ENCODE results near the gene EIF1AD.
"Not testable (repeated sequence)": the region's sequence is repeated elsewhere in the genome, so short reads cannot be mapped to it uniquely, and the experiment has no call there.

Gene EIF1AD

DNA sequence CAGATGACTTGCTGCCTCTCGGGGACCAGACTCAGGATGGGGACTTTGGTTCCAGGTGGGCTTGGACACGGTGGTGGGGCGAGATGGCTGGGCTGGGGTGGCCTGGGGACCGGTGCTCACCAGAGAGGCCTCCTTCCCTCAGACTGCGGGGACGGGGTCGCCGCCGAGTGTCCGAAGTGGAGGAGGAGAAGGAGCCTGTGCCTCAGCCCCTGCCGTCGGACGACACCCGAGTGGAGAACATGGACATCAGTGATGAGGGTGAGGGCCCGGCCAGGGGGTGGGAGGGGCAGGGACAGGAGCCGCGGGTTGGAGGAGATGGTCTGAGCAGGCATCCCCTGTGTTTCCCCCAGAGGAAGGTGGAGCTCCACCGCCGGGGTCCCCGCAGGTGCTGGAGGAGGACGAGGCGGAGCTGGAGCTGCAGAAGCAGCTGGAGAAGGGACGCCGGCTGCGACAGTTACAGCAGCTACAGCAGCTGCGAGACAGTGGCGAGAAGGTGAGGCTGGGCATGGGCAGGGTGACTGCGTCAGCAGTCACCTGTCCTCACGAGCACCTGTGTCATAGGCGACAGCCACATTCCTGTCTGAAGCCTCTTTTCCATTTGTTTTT, 34.5 kb downstream of the EIF1AD start:
- DNase-seq = no peak

DNA sequence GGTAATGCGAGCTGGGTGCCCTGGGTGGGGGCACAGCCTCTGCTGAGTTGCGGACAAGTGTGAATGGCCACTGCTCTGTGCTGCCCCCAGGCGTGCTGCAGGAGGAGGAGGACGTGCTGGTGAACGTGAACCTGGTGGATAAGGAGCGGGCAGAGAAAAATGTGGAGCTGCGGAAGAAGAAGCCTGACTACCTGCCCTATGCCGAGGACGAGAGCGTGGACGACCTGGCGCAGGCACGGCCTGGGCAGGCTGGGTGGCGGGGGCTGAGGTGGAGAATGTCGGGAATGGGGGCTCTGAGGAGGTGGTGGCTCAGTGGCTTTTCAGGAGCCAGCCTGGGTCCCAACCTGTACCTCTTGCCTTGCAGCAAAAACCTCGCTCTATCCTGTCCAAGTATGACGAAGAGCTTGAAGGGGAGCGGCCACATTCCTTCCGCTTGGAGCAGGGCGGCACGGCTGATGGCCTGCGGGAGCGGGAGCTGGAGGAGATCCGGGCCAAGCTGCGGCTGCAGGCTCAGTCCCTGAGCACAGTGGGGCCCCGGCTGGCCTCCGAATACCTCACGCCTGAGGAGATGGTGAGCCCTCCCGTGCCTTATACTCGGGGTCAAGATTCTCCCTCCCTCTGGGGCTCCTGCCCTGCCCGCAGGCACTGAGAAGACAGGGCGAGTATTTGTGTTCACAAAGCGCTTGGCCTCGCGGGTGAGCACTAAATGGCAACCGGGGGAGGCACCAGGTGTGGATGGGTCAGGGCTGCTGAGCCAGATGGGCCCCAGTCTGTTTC, 35.8 kb downstream of the EIF1AD start:
- no peak for DNase-seq

DNA sequence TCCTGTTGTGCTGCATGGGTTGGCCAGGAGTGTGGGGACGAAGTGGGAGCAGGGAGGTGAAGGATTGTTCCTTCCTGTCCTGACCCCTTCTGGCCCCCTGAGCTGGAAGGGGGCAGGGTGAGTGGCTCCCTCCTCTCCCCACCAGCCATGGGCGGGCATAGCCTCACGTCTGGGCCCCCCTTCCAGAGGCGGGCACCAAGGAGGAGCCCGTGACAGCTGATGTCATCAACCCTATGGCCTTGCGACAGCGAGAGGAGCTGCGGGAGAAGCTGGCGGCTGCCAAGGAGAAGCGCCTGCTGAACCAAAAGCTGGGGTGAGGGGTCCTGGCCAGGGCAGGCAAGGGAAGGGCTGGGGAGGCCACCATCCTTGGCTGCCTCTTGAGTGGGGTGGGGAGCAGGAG, 37.1 kb downstream of the EIF1AD start:
- DNase-seq = no peak

DNA sequence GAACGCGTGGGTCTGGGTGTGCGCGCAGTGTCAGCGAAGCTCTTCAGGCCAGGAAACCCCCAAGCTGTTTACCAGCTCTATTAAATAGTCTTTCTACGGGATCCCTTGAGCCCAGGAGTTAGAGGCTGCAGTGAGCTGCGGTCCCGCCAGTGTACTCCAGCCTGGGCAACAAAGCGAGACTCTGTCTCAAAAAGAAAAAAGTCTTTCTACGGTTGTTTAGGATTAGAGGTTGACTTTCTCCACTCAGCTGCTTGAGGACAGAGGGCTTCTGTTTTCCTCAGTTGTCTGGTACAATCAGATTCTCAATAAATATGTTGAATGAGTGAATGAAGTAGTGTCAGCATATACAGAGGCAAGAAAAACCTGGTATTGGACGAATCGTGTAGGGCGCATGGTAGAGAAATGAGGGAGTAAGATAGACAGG, 39.8 kb downstream of the EIF1AD start:
- no peak for DNase-seq

DNA sequence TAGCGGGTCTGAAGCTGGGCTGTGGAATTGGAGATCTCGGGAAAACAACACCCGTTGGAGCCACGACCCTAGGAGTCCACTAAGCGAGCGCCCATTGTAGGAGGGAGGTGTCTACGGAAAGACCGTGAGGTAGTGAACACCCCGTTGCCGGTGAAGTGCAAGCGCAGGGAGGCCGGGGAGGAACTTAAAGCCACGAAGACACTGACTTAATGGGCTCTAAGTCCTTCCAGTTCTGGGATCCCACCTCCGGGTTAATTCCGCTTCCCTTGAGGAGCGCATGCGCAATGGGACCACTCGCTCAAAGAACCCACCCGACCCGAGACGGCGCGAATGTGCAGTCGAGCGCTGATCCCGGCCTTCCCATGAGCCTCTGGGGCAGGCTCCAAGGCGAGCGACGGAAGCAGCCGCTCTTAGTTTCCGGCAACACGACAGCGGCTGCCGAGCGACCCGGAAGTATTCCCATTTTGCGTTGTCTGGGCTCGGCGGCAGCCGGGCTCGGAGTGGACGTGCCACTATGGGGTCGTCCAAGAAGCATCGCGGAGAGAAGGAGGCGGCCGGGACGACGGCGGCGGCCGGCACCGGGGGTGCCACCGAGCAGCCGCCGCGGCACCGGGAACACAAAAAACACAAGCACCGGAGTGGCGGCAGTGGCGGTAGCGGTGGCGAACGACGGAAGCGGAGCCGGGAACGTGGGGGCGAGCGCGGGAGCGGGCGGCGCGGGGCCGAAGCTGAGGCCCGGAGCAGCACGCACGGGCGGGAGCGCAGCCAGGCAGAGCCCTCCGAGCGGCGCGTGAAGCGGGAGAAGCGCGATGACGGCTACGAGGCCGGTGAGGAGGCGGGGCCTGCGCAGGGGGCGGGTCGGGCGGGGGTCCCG, 40.5 kb downstream of the EIF1AD start, which contains the start of gene SART1:
SART1 (plus strand) TSS at position 468 of the 874 bp plus-strand sequence; CDS start at position 515, 47 bp downstream.
- DNase-seq = peak; percentile 99

DNA sequence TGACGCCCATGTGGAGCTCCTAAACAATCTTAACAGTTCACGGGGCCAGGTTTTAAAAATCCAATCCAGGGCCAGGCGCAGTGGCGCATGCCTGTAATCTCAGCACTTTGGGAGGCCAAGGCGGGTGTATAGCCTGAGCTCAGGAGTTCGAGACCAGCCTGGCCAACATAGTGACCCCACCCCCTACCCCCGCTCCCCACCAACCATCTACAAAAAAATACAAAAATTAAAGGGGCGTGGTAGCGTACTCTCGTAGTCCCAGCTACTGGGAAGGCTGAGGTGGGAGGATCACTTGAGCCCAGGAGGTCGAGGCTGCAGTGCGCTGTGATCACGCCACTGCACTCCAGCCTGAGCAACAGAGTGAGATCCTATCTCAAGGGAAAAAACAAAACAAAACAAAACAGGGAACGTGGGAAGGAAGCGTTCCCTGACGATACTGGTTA, 41.1 kb downstream of the EIF1AD start:
- no peak for DNase-seq

DNA sequence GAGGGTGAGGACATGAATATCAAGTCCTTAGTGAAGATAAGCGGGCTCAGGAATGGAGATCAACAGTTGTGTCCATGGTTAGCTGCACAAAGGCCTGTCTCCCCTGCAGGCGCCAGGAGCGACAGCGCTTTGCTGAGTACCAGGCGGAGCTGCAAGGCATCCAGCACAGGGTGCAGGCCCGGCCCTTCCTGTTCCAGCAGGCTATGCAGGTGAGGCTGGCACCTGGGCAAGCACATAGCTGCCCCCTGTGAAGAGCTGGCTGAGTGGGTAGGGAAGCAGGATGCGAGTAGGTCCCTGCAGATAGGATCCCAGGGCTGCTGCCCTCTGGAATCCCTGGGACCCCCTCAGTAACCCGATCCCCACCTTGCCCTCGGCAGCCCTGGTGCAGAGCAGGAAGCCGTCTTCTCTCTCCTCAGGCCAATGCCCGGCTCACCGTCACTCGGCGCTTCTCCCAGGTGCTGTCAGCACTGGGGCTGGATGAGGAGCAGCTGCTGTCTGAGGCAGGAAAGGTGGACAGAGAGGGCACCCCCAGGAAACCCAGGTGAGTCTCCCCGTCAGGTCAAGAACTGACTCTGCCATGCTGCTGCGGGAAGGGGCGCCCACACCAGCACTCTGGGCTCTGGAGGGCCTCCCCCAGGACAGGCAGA, 43.1 kb downstream of the EIF1AD start:
- no peak for DNase-seq

DNA sequence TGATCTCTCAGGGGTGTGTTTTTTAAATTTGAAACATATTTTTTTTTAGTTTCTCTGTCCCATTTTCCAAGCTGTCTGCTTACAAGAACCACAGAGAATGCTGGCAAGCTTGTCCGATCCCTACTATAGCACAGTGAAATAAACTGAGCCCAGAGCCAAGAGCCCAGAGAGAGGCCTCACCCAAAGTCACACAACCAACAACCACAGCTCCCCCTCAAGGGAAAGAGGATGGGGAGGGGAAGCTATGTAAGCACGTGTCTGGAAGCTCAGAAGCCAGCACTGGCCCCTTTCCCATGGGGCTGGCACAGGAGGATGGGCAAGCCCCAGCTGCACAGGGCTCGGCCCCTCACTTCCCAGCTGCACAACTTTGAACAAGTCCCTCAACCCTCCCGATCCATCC, 43.7 kb downstream of the EIF1AD start:
- no peak for DNase-seq

DNA sequence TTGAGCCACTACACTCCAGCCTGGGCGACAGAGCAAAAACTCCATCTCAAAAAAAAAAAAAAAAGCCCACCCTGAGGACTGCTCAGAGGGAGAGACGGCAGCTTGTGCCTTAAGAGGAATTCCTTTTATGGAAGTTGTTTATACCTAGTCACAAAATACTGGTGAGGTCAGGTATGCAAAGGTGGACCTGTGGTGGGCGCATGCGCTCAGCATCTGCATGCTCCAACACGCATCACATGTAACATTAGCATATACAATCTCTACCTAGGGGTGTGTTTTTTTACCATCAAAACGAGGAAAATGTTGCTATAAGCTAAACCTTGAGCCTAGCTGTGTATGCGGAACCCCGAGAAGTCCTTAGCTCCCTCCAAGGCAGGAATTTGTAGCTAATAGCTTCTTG, 47.2 kb downstream of the EIF1AD start:
- DNase-seq = no peak

DNA sequence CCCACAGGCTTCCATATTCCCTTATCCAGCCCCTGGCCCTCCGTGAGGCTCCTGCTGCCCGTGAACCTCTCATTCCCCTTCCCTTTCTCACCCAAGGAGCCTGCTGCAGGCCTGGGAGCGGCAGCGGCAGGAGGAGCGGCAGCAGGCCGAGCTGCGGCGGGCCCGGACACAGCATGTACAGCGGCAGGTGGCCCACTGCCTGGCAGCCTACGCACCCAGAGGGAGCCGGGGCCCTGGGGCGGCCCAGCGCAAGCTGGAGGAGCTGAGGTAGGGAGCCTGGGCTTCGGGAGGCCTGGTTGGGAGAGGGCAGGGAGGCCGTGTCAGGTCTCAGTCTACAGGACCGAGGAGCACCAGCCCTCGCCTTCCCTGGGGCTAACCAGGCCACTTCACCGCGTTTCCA, 48.5 kb downstream of the EIF1AD start:
- DNase-seq = no peak

DNA sequence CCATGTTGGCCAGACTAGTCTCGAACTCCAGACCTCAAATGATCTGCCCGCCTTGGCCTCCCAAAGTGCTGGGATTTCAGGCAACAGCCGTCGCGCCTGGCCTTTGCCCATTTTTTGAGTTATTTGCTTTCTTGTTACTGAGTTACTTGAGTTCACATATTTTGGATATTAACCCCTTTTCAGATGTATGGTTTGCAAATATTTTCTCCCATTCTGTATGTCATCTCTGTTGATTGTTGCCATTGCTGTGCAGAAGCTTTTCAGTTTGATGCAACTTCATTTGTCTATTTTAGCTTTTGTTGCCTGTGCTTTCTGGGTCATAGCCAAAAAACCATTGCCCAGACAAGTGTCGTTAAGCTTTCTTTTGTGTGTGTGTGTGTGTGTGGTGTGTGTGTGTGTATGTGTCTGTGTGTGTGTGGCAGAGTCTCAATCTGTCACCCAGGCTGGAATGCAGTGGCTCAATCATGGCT, 49.9 kb downstream of the EIF1AD start:
- no peak for DNase-seq

DNA sequence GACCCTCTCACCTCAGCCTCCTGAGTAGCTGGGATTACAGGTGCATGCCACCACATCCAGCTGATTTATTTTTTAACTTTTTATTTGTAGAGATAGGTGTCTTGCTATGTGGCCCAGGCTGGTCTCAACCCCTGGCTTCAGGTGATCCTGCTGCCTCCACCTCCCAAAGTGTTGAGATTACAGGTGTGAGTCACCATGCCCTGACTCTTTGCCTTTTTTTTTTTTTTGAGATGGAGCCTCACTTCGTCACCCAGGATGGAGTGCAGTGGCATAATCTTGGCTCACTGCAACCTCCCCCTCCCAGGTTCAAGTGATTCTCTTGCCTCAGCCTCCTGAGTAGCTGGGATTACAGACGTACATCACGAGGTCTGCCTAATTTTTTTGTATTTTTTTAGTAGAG, 50.3 kb downstream of the EIF1AD start:
- not testable (repeated sequence) for DNase-seq

DNA sequence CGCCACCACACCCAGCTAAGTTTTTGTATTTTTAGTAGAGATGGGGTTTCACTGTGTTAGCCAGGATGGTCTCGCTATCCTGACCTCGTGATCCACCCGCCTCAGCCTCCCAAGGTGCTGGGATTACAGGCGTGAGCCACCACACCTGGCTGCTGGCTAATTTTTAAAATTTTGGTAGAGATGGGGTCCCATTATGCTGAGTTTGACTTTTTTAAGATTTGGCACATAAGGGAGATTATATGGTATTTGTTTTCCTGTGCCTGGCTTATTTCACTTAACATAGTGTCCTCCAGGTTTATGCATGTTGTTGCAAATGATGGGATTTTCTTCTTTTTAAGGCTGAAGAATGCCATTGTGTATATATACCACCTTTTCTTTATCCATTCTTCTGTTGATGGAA, 51.2 kb downstream of the EIF1AD start:
- not testable (repeated sequence) for DNase-seq

DNA sequence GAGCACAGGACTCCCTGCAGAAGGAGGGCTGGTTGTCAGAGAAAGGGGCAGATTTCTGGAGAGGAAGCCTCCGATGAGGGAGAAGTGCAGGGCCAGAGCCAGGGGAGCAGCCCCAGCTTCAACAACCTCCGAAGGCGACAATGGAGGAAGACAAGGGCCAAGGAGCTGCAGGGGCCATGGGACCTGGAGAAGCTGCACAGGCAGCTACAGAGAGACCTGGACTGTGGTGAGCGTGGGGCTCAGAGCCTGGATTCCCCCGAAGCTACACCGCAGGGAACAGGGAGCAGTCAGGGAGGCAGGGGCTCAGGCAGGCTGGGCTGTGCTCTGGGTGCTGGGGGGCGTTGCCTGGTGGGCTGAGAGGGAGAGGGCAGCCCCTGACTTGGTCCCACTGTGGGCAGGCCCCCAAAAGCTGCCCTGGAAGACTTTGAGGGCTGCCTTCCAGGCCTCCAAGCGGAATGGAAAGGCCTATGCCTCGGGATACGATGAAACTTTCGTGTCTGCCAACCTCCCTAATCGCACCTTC, 54.3 kb downstream of the EIF1AD start:
- DNase-seq = no peak

DNA sequence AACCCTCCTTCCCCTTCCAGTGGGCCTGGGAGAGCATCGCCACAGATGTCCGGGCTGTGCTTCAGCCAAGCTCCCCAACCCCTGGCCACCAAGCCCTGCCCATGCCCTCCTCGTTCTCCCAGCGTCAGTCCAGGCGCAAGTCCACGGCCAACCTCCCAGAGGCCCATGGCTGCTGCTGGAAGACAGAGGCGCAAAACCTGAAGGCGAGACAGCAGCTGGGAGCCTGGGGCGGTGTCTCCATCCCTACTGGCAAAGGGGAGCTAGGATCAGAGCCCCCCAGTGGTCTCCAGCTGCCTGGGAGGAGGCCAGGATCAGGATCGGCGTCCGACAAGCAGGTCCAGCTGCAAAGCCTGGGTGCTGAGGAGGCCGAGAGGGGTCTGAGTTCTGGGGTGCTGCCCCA, 54.8 kb downstream of the EIF1AD start:
- DNase-seq = no peak

DNA sequence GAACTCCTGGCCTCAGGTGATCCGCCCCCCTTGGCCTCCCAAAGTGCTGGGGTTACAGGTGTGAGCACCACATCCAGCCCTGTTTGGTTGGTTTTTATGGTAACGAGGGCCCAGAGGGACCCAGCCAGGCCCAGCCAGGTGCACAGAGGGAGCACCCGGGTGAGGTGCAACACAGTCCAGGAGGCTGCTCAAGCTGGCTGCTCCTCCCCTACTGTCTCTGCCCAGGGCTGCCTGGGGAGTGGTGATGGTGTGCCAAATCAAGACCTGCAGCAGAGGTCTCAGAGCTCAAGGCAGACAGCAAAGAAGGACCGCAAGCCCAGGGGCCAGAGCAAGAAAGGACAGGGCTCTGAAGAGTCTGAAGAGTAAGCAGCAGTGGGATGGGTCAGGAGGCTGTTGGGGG, 55.3 kb downstream of the EIF1AD start:
- DNase-seq = no peak

All from midbrain (tissue), 1 donor.